Dermis microvascular lymphatic vessel endothelial cell (primary cell): Measurements from ENCODE around the gene ARHGAP23. TPM values are rescaled to one million over a fixed set of nuclear protein-coding genes. Genes with fewer than 3 reads are reported as not detected.

ENCODE experiments used
- DNase-seq, 2 donors: peaks; one replicate each; pipeline versions ENCODE4 v3.0.0 to v3.0.0-alpha.2; 2010; ENCODE audit warnings: low read depth in 2 of 2
- total RNA-seq: library from RNA; depleted of rRNA; stranded (reverse); fragments of >200 nt; gene quantifications from 2 replicates; pipeline ENCODE4 v1.2.1, GENCODE V29; 2014

ARHGAP23 gene
- total RNA-seq, 1 donor from 2014 or later = 28.2 TPM

GRCh38 chr17:38440614-38441397 is 12.5 kb downstream of the ARHGAP23 start:
- DNase-seq = no peak

DNA sequence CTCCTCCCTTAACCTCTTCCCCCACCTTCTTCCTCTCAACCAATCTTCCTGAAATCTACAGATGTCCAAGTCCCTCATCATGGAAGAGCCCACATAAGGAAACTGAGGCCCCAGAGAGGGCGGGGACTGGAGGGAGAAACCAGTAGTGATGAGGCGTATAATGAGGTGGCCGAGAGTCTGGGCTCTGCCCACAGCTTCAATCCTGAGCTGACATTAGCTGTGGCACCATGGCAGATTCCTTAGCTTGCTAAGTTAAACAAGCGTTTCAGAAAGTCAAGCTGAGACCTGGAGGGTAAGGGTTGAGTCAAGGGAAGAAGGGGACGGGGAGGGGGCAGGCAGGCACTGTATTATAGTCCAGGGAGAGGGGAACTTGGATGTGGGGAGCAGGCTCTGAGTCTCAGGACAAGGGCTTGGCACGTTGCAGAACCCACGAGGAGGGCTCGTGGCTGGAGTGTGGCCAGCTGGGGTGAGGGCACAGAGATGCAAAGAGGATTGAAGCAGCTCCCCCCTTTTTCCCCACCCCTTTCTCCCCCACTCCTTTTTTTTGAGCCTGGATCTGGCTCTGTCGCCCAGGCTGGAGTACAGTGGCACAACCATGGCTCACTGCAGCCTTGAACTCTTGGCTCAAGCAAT is 13.3 kb downstream of the ARHGAP23 start:
- DNase-seq = no peak

DNA sequence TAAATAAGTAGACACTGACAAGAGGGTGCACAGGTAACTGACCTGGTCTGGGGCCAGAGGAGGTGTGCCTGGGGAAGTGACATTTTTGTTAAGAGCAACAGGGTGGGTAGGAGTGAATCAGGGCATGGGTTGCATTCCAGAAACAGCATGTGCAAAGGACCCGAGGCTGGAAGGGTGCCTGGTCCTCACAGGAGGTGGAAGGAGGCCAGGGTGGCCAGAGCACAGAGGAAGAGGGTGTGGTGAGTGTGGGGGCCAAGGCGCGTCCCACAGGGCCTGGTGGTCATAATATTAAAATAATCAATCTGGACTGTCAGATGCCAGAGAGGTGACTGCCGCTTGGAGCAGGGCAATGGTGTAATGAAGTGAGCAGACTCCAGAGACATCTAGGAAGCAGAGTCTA is 14.3 kb downstream of the ARHGAP23 start:
- no peak for DNase-seq

- no peak for DNase-seq
Observed at GRCh38 chr17:38443356-38444031, 15.2 kb downstream of the ARHGAP23 start.

- DNase-seq = peak in 1 of 2 donors; percentile 78
Observed at GRCh38 chr17:38444151-38444550, 15.9 kb downstream of the ARHGAP23 start.

- no peak for DNase-seq
Observed at GRCh38 chr17:38447502-38448085, 19.3 kb downstream of the ARHGAP23 start.

DNA sequence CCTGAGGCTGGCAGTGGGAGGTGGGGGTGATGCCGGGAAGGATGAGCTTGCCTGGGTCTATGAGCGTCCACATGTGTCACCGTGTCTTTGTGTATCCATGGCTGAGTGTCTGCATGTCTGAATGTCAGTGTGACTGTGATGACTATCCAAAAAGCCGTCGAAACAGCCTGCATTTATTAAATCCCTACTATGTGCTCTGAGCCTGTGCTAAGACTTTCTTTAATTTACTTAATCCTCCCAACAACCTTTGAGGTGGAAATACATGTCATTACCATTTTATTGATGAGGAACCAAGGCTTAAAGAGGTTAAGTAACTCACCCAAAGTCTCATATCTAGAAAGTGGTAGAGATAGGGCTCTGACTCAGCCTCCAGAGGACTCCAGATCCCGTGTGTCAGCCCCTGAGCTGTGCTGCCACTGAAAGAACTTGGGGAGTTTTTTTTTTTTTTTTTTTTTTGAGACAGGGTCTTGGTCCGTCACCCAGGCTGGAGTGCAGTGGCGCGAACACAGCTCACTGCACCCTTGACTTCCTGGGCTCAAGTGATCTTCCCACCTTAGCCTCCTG is 20.0 kb downstream of the ARHGAP23 start:
- no peak for DNase-seq

DNA sequence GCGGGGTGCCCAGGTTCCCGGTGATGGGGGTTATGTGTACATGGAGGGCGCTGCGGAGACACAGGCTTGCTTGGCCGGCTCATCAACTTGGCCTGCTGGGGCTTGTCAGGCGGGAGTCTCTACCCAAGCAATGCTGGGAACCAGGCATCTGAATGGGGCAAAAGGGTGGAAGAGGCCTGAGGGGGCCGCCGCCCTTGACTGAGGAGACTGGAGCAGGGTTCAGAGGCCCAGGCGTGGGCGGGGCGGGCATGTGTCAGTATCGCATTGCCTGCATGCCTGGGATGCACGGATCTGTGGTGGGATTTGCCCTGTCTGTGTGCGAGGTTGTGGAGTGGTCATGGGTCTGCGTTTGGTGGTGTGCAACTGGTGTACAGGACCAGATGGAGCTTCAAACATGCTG is 21.1 kb downstream of the ARHGAP23 start:
- DNase-seq = peak in 1 of 2 donors; percentile 38

GRCh38 chr17:38450557-38451029 is 22.3 kb downstream of the ARHGAP23 start:
- no peak for DNase-seq

GRCh38 chr17:38451030-38451839 is 23.0 kb downstream of the ARHGAP23 start:
- peak in 1 of 2 donors; percentile 80 for DNase-seq

DNA sequence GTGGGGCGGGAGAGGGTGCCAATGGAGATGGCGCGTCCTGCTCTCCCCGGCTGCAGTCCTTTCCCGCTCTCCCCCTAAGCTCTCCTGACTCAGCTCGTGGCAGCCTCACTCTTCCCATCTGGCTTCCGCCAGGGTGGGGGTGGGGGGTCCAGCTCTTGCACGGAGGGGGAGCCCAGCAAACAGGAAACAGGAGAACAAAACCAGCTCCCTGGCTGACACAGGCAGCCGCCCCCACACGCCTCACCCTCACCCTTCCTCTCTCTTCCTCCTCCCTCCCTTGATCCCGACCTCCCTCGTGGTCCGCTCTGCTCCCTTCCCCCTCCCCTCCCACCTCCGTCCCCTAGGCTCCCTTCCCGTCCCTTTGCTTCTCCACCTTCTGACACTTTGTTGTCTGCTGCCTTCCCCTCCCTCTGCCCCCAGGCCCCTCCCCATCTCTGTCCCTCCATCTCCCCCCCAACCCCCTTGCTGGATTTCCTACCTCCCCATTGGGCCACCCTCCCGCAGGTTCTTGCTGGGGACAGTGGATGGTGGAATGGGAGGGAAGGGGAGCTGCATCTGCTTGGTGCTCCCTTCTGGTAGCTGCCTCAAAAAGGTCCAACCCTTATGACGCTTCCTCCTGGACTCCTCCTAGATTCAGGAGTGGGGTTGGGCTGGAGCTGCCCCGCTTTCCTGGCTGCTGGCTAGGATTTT is 23.7 kb downstream of the ARHGAP23 start:
- peak; percentile 80 to 94 for DNase-seq

DNA sequence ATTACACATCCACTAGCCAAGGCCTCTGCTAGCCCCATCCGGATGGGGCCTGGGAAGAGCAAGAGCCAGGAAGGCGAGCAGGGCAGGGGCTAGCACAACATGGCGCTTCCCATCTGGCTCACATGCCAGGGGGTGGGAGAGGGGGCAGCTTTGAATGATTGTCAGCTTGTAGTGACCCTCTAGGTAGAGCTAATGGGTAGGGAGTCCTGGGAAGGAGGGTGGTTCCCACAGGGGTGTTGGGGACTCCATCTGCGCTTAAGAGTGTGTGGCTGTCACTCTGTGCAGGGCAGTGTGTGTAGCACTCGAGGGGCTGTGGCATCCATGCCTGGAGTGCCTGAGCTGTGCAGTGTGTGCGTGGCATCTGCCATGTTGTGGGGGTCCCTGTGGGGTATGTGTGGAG is 24.5 kb downstream of the ARHGAP23 start:
- peak in 1 of 2 donors; percentile 40 for DNase-seq

DNA sequence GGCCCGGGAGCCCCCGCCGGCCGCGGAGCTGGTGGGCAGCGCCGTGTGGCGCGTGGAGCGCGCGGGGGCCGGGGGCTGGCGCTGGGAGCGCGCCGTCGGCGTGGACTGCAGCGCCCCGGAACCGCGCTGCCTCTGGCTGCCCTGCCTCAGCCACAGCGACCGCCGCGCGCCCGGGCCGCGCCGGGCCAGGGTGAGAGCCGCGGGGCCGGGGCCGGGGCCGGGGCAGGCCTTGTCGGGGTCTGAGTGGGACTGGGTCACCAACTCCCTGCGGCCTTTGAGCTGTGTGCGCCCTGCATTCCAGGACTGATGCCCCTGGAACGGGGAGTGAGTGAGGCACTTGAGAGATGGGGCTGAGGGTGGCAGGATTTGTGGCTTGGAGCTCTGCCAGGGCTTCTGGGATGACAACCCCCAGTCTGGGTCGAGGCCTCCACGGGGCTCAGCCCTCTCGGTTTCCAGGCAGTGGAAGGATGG is 25.7 kb downstream of the ARHGAP23 start:
- DNase-seq = peak in 1 of 2 donors; percentile 25

- DNase-seq = peak; percentile 65 to 87
Observed at GRCh38 chr17:38454532-38454931, 26.3 kb downstream of the ARHGAP23 start.

- DNase-seq = peak in 1 of 2 donors; percentile 33
Observed at GRCh38 chr17:38455288-38455915, 27.1 kb downstream of the ARHGAP23 start.

GRCh38 chr17:38456031-38456815 is 28.0 kb downstream of the ARHGAP23 start:
- peak in 1 of 2 donors; percentile 7 for DNase-seq

DNA sequence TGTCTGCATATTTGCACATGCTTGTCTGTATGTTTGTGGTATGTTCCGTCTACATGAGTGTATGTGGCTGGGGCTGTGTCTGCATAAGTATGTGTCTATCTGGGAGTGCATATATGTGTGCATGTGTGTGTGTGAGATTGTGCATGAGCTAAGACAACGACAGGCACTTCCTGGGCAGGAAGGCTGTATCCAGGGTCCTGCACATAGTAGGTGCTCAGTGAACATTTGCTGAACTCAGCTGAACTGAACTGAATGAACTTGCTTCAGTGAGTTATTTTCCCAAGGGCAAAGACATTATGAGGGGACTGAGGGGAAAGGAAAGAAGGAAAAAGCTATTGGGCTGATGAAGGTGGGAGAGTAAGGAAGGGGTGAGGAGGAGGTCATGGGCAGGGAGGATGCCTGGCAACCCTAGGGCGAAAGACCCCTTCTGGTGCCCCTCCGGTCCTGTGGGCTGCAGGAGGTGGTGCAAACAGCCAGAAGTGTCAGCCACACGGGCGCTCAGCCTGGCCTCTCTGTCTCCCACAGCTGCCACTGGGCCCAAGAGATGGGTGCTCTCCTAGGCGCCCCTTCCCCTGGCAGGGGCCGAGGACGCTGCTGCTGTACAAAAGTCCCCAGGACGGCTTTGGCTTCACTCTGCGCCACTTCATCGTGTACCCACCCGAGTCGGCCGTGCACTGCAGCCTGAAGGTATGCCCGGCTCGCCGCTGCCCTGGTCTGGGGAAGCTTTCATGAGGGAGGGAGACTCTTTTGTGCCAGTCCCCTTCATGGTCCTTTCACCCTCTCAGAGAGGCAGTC is 29.5 kb downstream of the ARHGAP23 start:
- DNase-seq = no peak

- DNase-seq = no peak
Observed at GRCh38 chr17:38458521-38458920, 30.3 kb downstream of the ARHGAP23 start.
